HG02798 (cell line): ENCODE data around the gene CD53.
"Not testable (repeated sequence)": the region's sequence is repeated elsewhere in the genome, so short reads cannot be mapped to it uniquely, and the experiment has no call there.

Experiments used
- ATAC-seq: cut with Tn5 transposase; IDR thresholded peaks from one replicate; pipeline ENCODE4 v1.9.1; 2021; ENCODE audit warnings: mild to moderate bottlenecking; ENCODE audit not compliant: unreplicated experiment, poor library complexity

The CD53 gene, protein sequence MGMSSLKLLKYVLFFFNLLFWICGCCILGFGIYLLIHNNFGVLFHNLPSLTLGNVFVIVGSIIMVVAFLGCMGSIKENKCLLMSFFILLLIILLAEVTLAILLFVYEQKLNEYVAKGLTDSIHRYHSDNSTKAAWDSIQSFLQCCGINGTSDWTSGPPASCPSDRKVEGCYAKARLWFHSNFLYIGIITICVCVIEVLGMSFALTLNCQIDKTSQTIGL

DNA sequence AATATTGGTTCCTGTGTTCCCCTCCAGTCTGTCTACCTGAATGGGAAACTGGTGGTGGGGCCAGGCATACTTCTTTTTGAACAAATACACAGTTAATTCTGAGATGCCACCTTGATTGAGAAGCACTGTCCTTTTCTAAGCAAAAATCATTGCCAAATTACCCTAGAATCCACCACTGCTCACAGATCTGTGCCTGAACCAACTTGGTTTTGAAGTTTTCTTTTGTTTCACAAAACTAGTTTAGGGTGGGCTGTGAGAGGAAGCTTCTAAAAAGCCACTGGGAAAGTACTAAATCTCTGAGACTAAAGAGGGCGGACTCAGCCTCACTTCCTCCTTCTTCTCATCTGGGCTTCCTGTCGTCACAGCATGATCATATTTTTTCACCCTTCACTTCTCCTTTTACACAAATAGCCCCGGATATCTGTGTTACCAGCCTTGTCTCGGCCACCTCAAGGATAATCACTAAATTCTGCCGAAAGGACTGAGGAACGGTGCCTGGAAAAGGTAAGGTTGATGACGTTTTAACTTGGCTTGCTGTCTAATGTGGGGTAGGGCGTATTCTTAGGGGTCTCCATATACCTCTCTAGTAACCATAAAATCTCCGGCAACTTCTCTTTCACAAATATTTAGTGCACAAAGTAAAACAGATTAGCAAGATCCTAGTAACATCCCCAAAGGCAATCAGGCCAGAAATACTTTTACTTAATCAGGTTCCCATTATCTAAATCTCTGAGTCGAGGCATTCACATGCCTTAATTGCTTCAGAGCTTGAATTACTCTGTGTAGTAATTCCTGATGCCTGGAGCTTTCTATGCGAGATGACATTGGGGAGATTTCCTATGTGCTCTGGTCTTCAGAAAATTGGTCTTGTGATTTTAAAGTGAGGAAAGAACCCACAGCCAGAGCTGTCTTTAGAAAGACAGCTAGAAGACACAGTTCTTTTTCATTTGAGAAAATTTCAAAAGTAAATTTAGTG, at the start of gene CD53:
CD53 (plus strand) TSS at position 404 of the 976 bp plus-strand sequence. CDS start 18,261 bp downstream, outside the sequence.
- peak; percentile 54 for ATAC-seq

DNA sequence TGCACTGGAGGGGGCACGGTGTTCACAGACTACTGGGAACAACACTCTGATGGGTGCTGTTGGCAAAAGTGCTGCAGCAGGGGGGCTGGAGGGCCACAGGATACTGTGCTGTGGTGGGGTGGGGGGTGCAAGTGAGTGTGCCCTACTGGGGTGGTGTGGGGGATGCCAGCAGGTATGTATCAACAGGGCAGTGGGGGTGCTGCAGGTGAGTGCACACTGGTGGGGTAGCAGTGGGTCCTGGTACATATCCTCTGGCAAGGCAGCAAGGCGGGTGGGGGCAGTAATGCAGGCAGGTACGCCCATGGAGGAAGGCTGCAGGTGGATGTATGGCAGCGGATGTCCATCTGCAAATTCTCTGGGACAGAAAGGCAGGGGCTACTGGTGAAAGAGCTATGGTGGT, 48.8 kb upstream of the CD53 start:
- ATAC-seq = no peak

DNA sequence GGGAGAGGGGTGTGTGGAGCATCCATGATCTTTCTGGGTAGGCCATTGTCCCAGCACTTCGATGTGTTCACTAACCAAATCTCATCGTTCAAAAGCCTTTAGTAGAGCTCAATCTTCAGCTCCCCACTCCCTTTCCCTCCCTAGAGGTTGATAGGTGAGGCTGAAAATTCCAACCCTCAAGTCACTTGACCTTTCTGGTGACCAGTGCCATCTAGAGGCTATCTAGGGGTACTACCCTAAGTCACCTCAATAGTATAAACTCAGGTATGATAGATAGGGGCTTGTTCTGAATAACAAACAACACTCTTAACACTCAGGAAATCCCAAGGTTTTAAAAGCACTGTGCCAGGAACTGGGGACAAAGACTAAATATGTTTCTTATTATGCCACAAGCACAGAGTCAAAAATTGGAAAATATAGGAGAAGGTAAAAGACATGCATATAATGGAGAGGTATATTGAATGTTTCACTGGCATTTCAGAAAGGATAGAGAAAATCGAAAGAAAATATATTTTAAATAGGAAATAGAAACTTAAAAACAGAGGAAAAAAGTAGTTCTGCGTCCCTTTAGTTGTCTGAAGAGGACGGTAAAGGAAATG, 42.9 kb upstream of the CD53 start:
- ATAC-seq = peak; percentile 80

DNA sequence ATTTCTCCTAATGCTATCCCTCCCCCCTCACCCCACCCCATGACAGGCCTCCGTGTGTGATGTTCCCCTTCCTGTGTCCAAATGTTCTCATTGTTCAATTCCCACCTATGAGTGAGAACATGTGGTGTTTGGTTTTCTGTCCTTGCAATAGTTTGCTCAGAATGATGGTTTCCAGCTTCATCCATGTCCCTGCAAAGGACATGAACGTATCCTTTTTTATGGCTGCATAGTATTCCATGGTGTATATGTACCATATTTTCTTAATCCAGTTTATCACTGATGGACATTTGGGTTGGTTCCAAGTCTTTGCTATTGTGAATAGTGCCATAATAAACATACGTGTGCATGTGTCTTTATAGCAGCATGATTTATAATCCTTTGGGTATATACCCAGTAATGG, 39.2 kb upstream of the CD53 start:
- ATAC-seq = not testable (repeated sequence)

DNA sequence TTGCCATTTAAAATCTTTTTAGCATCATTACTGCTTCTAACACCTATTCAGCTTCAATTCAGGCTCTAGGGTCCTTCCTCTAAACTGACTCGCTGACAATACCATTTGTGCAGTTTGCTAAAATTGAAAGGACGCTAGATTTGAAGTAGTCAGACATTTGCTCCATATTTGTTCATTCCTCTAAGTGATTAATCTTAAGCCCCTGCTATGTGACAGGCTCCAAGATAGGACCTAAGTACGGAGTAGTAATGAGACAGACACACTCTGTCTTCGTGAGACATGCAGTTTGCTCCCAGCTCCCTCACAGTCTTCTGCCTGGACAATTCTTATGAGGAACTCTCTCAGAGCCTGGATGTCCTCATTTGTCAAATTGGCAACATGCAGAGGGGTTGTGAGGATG, 26.1 kb upstream of the CD53 start:
- ATAC-seq = no peak

DNA sequence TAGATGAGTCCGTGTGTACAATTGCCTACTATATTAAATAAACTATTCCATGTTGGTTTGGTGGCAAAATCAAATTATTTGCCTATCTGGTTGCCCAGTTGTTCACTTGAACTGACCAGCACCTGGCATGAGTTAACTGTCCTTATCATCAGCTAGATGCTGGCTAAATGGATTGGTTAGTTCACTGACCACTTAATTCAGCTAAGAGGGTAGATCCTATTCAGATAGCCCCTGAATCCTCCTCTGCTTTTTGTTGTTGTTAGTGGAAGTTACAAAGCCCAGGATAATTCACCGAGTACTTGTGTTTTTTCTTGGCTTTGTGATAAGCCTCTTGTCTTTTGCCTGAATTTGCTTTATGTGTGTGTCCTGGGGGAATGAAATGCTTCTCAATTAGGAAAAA, 22.8 kb upstream of the CD53 start:
- no peak for ATAC-seq

DNA sequence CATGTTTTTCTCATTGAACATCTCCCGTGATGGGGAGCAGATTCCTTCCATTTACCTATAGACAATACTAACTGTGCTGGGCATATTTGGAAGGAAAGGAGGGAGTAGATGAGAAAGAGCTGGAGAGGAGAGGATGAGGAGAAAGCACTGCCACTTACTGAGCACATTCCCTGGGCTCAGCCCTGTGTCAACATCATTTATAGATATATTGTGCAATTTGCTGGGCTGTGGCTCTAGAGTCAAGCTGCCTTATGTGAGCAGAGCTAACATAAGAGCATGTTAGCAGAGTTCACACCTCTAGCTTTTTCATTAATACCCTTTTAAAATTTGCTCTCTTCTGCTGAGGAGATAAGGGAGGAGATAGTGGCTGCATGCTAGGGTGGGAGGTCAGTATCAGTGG, 22.3 kb upstream of the CD53 start:
- no peak for ATAC-seq

DNA sequence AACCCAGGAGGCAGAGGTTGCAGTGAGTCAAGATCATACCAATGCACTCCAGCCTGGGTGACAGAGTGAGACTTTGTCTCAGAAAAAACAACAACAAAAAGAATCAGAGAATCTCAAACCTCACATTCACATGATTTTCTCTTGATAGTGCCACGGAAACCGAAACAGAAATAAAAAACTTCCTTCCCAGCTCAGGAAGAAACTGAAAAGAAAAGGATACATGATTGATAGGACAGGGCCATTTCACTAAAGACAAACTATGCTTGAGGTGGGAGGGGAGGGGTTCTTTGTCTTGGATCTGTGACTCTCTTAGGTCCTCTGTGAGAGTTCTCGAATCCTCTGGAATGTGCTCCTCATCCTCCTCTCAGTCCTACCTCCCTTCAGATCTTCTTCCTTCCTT, 19.8 kb upstream of the CD53 start:
- ATAC-seq = no peak

DNA sequence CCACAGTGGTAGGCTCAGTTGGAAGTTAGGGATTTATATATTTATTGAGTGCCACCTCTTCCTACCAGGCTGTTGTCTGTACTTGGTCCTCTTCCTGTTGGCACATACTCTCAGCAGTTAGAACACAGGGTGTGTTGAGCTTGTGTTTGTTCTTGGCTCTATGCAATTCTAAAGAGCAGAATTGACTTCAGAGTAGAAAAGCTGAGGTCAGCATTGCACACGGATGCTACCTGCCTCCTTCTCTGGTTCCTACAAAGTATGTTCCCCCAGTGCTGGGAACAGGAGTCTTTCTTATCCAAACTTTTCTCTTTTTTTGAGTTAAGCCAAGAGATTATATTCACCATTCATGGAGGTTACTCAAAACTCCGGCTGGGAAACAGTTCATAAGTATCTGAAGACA, 16.5 kb upstream of the CD53 start:
- ATAC-seq = no peak

DNA sequence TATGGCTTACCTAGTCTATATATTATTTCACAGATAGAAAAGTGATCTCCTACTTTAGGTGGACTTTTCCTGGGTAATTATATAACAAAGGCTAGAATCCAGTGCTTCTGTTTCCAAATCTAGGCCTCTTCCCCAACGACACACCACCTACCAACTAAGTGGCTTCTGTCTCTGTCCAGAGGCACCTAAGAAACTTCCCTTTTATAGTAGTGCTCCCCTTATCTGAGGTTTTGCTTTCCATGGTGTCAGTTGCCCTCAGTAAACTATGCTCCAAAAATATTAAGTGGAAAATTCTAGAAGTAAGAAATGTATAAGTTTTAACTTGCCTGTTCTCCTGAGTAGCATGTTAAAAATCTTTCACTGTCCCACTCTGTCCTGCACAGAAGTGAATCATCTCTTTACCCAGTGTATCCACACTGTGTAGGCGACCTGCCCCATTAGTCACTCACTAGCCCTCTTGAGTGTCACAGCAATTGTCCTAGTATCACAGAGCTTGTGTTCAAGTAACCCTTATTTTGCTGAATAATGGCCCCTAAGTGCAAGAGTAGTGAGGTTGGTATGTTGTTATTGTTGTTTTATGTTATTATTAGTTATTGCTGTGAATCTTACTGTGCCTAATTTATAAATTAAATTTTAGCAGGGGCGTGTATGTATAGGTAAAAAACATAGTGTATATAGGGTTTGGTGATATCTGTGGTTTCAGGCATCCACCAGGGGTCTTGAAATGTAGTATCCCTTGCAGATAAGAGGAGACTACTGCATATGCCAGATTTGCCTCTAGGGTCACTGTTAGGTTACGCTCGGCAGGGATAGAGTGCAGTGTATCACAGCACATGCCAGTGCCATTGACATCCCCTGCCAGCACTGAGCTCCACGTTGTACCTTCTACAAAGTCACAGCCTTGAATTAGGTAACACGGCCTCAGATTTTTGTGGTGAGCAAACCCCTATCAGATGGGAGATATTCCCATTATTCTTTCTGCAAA, 14.7 kb upstream of the CD53 start:
- ATAC-seq = no peak

DNA sequence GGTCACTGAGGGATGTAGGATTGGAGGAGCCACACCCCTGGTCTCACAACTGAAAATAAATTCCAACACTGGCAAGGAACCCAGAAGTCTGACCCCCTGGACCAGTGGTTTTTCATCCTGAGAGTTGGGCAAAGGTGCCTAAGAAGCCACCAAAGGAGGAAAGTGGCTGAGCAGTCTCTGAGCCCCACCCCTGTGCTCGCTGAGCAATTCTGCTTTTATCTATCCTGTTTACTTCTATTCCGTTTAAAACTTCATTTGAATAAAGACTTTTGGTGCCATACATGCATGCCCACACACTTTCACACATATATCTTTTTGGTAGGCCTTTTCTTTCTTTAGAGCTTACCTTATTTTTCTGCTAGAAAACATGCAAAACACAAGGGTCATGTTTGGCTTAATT, 13.9 kb upstream of the CD53 start:
- ATAC-seq = peak; percentile 43

DNA sequence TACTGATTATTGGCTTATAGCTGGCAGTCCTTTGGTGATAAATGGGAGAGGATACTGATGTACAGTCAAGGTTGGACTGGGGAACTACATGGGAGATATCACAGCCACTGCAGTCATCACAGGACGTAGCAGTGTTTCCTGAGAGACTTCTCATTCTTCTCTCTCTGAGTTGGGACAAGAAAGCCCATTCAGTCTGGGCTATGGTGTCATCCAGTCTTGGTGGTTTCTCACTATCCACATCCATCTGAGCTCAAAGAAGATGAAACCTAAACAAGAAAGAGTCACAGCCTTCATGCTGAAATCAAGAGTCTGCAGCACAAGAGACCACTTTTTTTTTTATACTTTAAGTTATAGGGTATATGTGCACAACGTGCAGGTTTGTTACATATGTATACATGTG, 12.8 kb upstream of the CD53 start:
- no peak for ATAC-seq

DNA sequence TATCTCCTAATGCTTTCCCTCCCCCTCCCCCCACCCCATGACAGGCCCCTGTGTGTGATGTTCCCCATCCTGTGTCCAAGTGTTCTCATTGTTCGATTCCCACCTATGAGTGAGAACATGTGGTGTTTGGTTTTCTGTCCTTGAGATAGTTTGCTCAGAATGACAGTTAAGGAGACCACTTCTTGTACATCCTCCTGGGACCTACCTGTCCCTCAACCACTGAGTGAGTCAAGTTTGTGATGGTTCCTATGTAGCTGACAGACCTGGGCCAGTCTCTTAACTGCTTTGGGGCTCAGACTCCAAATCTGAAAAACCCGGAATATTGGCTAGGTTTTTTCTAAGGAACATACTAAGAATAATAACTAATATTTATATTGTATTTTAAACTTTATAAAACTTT, 12.3 kb upstream of the CD53 start:
- ATAC-seq = not testable (repeated sequence)

DNA sequence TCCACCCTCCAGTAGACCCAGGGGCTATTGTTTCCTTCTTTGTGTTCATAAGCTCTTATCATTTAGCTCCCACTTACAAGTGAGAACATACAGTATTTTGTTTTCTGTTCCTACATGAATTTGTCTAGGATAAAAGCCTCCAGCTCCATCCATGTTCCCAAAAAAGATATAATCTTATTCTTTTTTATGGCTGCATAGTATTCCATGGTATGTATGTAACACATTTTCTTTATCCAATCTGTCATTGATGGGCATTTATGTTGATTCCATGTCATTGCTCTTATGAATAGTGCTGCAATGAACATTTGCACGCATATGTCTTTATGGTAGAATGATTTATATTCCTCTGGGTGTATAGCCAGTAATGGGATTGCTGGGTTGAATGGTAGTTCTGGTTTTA, 11.0 kb upstream of the CD53 start:
- ATAC-seq = not testable (repeated sequence)

DNA sequence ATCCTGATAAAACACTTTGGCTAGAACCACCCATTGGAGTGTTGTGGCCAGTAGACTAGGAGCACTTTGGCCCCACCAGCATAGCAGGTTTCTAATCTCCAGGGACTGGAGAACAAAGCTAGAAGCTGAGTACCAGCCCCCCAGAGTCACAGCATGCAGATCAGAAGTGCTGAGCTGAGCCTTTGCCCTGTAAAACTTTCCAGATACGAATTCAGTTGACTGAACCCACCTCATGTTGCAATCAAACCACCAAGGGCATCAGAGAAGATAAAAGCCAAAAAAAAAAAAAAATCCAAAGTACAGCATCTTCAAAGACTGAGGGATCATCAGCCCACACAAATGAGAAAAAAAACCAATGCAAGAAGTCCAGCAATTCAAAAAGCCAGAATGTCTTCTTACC, 8.7 kb upstream of the CD53 start:
- no peak for ATAC-seq

DNA sequence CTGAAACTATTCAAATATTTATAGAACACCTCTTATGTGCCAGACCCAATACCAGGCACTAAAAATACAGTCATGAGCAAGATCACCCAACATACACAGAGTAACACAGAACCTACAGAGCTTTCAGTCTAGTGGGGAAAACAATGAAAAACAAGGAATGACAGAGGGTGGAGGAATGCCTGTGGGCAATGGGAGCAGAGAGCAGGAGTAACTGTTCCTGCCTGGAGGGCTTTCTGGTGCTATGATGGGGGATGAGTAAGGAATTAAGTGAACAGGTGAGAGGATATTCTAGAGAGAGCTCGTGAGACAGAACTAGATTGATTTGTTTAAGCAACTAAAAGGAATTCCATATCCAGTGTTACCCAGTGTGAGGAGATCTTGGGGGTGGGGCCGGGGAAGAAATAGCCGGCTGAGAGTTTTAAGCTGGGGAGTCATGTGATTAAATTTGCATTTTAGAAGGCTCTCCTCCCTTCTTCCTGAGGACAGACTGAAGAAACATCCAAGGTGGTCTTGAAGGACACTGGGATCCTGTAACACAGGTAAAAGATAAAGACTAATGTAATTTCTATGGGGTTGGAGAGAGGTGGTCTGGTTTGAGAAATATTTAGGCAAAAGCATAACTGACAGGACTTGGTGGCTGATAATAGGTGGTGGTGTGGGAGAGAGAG, 2.1 kb upstream of the CD53 start:
- no peak for ATAC-seq

DNA sequence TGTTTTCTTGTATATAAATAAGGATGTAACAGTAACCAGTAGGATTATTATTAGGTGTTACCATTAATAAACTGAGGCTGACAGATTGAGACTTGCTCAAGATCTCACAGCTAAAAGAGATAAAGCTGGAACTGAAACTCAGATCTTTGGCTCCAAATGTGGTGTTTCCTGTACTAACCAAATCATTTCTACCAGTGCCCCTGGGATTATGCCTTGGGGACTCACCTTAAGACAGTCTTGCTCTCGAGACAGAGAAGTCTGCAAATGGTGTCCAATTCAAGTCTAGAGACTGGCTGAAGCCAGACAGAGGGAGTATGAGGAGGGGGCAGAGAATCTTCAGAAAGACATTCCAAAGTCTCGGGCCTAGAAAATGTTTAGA, 593 bp upstream of the CD53 start:
- ATAC-seq = peak; percentile 29

DNA sequence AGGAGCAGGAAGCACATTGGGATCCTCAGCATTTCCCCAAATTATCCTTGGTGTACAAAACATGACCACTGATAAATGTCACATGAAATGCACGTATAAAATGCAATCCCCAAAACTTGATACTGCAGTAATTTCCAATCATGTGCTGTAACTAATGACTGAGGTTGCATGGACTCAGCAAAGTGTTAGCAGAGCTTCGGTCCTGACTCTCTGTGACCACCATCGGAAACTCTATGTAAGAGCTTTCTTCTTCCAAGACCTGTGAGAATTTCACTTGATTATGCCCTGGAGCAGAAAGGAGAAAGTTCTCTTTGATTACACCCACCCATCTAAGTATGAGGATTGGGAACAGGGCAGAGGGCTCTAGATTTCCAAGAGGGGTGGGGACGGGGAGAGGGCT, 908 bp downstream of the CD53 start:
- ATAC-seq = no peak

DNA sequence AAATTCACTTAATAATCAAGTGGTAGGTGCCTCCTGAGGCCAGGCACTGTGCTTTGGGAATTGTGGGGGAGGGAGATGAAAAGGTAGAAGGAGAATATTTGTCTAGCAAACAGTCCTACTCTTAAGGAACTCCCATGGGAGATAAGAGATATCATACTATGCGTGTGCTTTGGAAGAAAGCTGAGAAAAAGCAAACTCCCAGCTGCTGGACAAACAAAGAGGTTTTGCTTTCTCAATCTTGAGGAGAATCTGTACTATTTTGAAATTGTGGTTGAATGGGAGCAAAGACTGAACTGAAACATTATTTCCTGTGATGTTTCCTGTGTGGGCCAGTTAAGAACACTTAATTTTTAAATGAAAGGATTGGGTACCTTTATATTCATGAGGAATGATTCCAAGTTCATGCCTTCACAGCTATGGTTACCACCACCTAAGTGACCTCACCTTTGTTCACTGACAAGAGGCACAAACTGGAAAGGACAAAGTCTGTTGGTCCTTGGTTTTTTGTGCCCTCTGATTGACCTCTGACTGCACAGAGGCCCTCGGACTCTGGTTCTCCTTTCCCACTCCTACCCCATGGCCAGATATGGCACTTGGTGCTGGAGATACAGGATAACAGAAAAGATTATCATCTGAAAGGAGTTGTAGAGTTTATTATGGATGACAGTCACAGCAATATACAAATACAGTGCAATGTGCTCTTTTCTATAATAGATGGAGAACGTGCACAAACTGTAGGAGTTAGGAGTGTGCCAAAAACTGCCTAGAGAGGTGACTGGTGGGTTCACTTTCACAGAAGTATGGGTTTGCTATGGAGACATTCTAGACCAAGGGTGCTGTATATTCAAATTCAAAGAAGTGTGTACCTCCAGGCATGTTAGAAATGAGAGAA, 1.6 kb downstream of the CD53 start:
- no peak for ATAC-seq
